GM21526 (cell line): Measurements from ENCODE around the gene RFX2.
"Not testable (repeated sequence)": the region's sequence is repeated elsewhere in the genome, so short reads cannot be mapped to it uniquely, and the experiment has no call there.

Experiments
- ATAC-seq: cut with Tn5 transposase; IDR thresholded peaks from one replicate; pipeline ENCODE4 v1.9.1; 2021; ENCODE audit warnings: moderate library complexity; ENCODE audit not compliant: unreplicated experiment, low FRiP score

RFX2 gene

DNA sequence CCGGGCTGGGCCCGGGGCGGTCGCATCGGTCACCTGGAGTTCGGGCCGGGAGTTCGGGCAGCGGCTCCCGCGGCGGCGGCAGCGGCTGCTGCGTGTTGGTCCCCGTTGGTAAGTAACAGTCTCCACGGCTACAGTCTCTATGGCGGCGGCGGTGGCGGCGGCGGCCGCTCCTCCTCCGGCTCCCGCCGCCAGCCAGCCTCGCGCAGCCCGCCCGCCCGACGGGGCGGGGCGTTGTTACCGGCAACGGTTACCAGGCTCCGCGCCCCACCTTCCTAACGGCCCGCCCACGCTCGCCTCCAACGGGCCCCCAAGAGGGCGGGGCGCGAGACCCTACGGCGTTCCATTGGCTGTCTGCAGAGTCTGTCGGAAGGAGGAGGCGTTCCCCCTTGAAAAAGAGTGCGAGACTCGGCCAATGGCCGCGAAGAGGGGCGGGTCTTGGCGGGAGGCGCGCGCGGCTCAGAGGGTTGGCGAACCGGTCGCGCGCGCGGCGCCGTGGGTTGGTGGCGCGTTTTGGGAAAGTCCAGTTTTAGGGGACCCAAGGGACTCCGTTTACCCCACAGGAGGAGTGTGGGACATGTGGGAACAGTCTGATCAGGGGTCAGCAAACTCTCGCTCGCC is at the start of gene RFX2:
TSS of gene RFX2 (minus strand) at position 141 of the 618 bp plus-strand sequence. CDS start 63,004 bp downstream, outside the sequence.
- peak; percentile 84 for ATAC-seq

GRCh38 chr19:6156033-6156432 is 45.7 kb upstream of the RFX2 start:
- no peak for ATAC-seq

DNA sequence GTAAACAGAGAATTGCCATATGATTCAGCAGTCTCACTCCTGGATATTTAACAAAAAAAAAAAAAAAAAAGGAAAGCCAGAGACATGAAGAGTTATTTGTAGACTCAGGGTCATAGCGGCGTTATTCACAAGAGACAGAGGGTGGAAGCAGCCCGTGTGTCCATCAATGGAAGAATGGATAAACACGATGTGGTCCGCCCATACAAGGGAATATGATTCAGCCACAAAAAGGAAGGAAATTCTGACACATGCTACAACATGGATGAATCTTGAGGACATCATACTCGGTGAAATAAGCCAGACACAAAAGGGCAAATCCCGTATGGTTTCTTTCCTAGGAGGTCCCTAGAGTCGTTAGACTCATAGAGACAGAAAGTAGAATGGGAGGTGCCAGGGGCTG is 40.0 kb upstream of the RFX2 start:
- no peak for ATAC-seq

DNA sequence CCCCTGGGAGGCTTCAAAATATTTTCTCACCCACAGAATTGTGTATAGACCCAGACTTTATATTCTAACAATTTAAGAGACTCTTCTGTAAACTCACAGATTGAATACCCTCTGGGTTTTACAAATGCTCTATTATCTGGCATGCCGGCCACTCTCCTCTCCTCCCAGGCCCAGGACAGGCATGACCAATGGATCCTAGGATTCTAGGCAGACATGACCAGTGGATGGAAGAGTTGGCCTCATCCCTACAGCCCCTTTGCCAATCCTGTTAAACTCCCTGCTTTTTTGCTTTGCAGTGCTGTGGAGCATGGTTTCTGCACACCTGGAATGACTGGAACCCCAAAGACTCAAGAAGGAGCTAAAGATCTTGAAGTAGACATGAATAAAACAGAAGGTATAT is 30.9 kb upstream of the RFX2 start:
- no peak for ATAC-seq

- ATAC-seq: no peak
These were observed 28.2 kb upstream of the RFX2 start for GRCh38 chr19:6138511-6138910.

- no peak for ATAC-seq
These were observed 27.8 kb upstream of the RFX2 start for GRCh38 chr19:6138066-6138465.

DNA sequence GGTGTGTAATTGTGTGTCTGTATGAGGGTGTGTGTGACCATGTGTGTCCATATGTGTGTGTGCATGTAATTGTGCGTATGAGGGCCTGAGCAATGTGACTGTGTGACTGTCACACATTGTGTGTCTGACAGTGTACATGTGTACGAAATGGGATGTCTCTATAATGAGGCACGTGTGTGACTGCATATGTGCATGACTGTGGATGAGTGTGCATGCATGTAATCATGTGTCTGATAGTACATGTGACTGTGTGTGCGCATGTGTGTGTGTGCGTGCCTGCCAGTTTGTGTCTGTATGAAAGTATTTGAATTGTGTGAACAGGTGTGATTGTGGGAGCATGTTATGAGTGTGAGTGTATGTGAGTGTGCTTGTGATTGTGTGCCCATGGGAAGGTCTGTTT is 22.9 kb upstream of the RFX2 start:
- no peak for ATAC-seq

DNA sequence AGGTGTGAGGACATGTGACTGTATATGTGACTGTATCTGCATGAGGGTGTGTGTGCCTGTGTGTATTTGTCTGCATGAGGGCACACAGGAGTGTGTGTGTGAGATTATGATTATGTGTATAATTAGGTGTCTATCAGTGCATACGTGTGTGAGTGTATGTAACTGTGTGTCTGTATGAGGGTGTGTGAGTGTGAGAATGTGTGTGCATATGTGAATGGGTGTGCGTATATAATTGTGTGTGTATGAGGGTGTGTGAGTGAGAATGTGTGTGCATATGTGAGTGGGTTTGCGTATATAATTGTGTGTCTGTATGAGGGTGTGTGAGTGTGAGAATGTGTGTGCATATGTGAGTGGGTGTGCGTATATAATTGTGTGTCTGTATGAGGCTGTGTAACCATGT is 22.2 kb upstream of the RFX2 start:
- ATAC-seq: no peak

DNA sequence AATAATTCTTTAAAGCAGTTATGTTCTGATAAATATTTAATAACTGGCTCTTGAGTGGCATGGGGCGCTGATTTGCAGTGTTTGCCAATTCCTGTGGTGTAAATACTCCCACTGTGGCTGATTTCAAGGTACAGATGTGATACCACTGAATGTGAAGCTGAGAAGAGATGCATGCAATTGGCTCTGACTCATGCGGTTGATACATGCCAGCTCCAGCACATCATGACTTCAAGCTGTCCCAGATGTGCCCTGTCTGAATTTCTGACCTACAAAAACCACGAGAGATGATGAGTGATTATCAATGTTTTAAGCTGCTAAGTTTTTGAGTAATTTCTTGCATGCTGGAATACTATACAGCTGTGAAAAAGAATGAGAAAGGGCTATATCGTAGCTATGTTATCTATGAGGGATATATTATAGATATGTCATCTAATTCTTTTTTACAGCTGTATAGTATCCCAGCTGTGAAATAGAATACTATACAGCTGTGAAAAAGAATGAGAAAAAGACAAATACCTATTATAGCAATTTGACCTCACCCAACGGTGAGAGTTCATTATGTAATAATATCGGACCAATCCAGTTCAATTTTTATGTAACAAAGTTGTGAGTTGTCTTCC is 17.5 kb upstream of the RFX2 start:
- ATAC-seq: no peak

- no peak for ATAC-seq
These were observed 16.2 kb upstream of the RFX2 start for GRCh38 chr19:6126335-6126974.

- no peak for ATAC-seq
These were observed 15.3 kb upstream of the RFX2 start for GRCh38 chr19:6125571-6125989.

DNA sequence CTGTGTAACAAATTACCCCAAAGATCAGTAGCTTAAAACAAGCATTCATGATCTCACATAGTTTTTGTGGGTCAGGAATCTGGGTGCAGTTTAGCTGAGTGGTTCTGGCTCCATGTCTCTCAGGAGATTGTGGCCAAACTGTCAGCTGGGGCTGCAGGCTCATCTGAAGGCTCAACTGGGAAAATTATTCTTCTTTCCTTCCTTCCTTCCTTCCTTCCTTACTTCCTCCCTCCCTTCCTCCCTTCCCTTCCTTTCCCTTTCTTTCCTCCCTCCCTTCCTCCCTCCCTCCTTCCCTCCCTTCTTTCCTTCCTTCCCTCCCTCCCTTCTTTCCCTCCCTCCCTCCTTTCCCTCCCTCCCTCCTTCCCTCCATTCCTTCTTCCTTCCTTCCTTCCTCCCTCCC is 8.7 kb upstream of the RFX2 start:
- ATAC-seq: no peak

- ATAC-seq: no peak
These were observed 7.7 kb upstream of the RFX2 start for GRCh38 chr19:6118043-6118442.

DNA sequence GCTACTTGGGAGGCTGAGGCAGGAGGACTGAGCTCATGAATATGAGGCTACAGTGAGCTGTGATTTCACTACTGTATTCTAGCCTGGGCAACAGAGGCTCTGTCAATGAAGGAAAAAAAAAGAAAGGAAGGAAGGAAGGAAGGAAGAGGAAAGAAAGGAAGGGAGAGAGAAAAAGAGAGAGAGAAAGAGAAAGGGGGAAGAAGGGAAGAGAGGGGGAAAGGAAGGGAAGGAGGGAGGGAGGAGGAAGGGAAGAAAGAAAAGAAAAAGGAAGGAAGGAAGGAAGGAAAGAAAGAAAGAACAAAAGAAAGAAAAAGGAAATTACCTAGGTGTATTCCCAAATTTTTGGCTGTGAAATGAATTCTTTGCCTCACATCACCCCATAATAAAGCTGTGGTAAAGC is 7.2 kb upstream of the RFX2 start:
- no peak for ATAC-seq

DNA sequence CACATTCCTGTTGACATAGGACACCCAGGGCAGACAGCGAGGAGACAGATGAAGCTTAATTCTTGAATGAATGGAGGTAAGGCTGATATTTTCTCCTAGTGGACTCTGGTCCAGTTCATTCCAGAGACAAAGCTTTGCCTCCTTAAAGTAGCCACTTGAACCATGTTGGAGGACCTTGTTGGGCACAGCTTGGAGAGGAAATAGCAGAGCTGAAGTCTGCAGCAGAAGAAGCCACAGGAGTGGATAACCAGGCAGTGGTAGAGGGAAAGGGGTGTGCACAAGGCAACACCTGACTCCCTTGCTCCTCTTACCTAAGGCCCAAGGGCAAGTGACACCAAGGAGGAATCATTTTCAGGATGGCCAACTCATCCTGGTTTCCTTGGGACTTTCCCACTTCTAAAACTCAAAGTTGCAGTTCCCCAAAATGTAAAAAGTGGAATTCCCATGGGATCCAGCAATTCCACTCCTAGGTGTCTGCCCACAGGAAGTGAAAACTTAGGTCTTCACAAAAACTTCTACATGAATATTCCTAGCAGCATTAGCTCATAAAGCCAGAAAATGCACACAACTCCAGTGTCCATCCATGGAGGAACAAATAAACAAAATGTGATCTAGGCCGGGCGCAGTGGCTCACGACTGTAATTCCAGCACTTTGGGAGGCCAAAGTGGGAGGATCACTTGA is 6.6 kb upstream of the RFX2 start:
- no peak for ATAC-seq

- ATAC-seq: no peak
These were observed 5.7 kb upstream of the RFX2 start for GRCh38 chr19:6115992-6116391.

DNA sequence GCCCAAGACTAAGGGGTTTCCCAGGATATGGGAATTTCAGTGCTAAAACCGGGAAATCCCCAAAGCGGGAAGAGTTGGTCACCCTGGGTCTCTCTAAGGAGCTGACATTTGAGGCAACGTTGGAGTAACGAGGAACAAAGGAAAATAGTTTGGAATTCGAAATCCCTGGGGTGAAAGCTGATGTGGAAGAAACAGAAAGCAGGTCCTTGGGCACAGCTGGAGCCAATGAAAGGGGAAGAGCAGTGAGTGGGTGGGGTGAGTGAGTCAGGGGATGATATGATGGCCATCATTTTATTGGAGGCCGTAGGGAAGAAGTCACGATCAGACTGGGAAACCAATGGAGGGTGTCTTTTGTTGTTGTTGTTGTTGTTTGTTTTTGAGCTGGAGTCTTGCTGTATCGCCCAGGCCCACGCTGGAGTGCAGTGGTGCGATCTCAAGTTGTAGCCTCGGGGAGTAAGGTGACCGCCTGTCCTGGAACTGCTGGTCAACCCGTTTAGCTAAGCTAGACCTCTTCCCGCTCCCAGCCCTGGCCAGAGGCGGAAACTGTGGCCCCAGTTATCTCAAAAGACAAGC is 3.4 kb upstream of the RFX2 start:
- ATAC-seq: no peak

DNA sequence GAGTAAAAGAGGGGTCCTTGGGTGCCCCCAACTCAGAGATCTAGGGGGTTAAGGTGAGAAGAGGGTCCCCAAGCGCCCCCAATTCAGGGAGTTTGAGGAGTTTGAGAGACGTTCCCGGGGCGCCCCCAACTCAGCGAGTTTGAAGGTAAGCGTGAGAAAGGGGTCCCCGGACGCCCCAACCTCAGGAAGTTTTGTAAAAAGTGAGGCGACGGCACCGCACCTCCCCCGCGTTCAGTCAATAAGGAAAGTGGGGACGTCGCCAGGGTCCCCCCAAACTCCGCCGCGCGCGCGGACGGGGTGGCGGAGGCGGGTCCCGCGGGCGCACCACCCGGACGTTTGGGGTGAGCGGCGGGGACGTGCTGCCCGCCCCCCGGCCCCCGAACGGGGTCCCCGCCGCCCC is 353 bp downstream of the RFX2 start:
- no peak for ATAC-seq

DNA sequence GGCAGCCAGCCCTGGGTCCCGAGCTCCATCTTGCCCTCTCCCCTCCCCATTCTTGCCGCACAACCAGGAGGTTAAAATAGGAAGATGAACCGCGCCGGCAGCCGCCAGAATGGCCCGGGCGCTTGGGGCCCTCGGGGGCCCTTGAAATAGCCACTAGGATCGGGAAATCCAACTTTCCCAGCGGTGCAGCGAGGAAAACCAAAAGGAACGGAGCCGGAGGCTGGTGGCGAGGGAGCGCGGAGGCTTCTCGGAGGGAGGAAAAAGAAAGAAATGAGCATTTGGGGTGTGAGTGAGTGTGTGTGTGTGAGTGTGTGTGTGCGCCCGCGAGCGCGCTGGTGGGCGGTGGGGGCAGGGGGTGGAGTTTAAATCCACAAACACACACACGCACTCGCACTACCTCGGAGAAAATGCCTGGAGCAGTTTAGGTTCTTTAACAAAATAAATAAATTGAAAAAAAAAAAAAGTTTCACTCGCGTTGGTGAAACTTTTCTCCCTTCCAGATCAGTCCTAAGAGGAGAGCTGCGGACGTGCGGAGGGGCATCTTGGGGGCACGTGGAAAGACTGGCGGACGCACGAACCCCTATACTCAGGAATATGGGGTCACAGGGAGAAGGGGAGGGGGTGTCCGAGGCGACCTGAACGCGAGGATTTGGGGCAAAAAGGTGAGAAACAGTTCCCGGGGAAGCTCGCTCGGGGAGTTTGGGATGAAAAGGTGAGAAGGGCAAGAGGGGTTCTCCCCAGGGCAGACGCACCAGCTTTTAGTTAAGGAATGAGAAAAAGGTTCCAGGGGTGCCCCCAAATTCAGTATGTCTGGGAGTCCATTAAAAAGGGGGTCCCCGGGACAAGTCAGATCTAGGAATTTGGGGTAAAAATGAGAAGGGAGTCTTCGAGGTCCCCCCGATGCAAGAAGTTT is 1.3 kb downstream of the RFX2 start:
- no peak for ATAC-seq

- ATAC-seq: not testable (repeated sequence)
These were observed 3.5 kb downstream of the RFX2 start for GRCh38 chr19:6106643-6107294.
